ENCODE data around the gene RSU1.

GRCh38 chr10:16662923-16663322, 154.3 kb downstream of the RSU1 start:
- TF ChIP-seq EZH2 (IDR thresholded peaks at IDR 0.05; ENCODE audit: borderline replicate concordance, low read depth, low read length, severe bottlenecking) = no peak
- TF ChIP-seq, protein P1, sequence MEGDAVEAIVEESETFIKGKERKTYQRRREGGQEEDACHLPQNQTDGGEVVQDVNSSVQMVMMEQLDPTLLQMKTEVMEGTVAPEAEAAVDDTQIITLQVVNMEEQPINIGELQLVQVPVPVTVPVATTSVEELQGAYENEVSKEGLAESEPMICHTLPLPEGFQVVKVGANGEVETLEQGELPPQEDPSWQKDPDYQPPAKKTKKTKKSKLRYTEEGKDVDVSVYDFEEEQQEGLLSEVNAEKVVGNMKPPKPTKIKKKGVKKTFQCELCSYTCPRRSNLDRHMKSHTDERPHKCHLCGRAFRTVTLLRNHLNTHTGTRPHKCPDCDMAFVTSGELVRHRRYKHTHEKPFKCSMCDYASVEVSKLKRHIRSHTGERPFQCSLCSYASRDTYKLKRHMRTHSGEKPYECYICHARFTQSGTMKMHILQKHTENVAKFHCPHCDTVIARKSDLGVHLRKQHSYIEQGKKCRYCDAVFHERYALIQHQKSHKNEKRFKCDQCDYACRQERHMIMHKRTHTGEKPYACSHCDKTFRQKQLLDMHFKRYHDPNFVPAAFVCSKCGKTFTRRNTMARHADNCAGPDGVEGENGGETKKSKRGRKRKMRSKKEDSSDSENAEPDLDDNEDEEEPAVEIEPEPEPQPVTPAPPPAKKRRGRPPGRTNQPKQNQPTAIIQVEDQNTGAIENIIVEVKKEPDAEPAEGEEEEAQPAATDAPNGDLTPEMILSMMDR (IDR thresholded peaks at IDR 0.05; ENCODE audit: extremely low read depth in 1 of 2, insufficient read depth in 1 of 2, low read depth in 1 of 2, low read length in 2 of 2) = no peak
